HFFc6 (cell line): Measurements from ENCODE around the gene PRICKLE3. TPM values are rescaled to one million over a fixed set of nuclear protein-coding genes. Genes with fewer than 3 reads are reported as not detected.

ENCODE experiments used
- DNase-seq: peaks from one replicate; pipeline ENCODE4 v3.0.0-alpha.2; 2018
- H3K27ac Mint-ChIP-seq: 2 replicates; pipeline ENCODE4 v1.8.0; 2020; ENCODE audit warnings: mild to moderate bottlenecking, mixed read lengths
- H3K27me3 Mint-ChIP-seq: 2 replicates; pipeline ENCODE4 v1.8.0; 2021; ENCODE audit warnings: mild to moderate bottlenecking, moderate library complexity, mixed read lengths; ENCODE audit not compliant: insufficient read depth
- H3K36me3 Mint-ChIP-seq: 2 replicates; pipeline ENCODE4 v1.8.0; 2021; ENCODE audit warnings: low read depth, mixed read lengths
- H3K4me1 Mint-ChIP-seq: 2 replicates; pipeline ENCODE4 v1.8.0; 2020; ENCODE audit warnings: low read depth, mixed read lengths
- H3K4me3 Mint-ChIP-seq: 2 replicates; pipeline ENCODE4 v1.8.0; 2020; ENCODE audit warnings: mild to moderate bottlenecking, moderate library complexity, mixed read lengths
- H3K9me3 Mint-ChIP-seq: 2 replicates; pipeline ENCODE4 v1.8.0; 2020; ENCODE audit warnings: mild to moderate bottlenecking, mixed read lengths
- total RNA-seq, 6 experiments: library from RNA; stranded (reverse); fragmentation: NEBNext Ultra II Directional; extraction: Animal tissue kit (Norgen Biotek cat#: 25700); gene quantifications; 2 replicates in 1 of 6; 3 replicates in 5 of 6; pipeline ENCODE4 v1.2.3, GENCODE V29; 2021
- TF ChIP-seq, protein P1 (sequence below): fragments of 200-600 bp; sonication (generic); IDR thresholded peaks from 2 replicates; pipeline ENCODE4 v1.5.0; 2021; ENCODE audit warnings: antibody characterized with exemption, mild to moderate bottlenecking

Gene PRICKLE3
- total RNA-seq, 6 experiments from 2014 or later, result 8.0 to 10.7 (median 9.7) TPM

DNA sequence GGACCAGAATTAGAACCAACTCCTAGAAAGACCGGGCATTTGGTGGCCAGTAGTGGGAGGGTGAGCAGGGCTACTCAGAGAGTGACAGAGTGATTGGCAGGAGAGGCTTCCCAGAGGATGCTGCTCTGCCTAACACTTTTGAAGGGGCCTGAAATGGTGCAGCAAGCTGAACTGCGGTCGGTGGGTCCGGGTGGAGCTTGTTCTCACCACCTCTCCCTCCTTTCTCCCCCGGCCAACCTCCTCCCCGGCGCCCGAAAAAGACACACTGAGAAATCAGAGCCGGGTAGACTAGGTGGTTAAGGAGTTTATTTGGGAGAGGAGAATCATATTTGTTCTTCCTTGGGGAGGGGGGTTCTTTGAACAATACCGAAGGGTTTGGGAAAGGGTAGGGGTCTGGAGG, 1.4 kb upstream of the PRICKLE3 start:
- no peak for DNase-seq
- Mint-ChIP-seq H3K9me3 (no peaks in the 10 kb centered on the region), H3K27me3 (no peaks in the 10 kb centered on the region; the same call in 1 of the 2 replicates), H3K4me3 (no peak overlapping the region), H3K36me3 (peaks cover 2% of the 10 kb centered on the region), H3K4me1 (peaks cover 11% of the 10 kb centered on the region), H3K27ac (no peak overlapping the region; the same call in 1 of the 2 replicates)
- TF ChIP-seq, protein P1, sequence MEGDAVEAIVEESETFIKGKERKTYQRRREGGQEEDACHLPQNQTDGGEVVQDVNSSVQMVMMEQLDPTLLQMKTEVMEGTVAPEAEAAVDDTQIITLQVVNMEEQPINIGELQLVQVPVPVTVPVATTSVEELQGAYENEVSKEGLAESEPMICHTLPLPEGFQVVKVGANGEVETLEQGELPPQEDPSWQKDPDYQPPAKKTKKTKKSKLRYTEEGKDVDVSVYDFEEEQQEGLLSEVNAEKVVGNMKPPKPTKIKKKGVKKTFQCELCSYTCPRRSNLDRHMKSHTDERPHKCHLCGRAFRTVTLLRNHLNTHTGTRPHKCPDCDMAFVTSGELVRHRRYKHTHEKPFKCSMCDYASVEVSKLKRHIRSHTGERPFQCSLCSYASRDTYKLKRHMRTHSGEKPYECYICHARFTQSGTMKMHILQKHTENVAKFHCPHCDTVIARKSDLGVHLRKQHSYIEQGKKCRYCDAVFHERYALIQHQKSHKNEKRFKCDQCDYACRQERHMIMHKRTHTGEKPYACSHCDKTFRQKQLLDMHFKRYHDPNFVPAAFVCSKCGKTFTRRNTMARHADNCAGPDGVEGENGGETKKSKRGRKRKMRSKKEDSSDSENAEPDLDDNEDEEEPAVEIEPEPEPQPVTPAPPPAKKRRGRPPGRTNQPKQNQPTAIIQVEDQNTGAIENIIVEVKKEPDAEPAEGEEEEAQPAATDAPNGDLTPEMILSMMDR, result no peak

GRCh38 chrX:49187028-49187394, 838 bp upstream of the PRICKLE3 start:
- no peak overlapping the region for H3K4me3 Mint-ChIP-seq
- H3K36me3 Mint-ChIP-seq, result peaks cover 7% of the 10 kb centered on the region

DNA sequence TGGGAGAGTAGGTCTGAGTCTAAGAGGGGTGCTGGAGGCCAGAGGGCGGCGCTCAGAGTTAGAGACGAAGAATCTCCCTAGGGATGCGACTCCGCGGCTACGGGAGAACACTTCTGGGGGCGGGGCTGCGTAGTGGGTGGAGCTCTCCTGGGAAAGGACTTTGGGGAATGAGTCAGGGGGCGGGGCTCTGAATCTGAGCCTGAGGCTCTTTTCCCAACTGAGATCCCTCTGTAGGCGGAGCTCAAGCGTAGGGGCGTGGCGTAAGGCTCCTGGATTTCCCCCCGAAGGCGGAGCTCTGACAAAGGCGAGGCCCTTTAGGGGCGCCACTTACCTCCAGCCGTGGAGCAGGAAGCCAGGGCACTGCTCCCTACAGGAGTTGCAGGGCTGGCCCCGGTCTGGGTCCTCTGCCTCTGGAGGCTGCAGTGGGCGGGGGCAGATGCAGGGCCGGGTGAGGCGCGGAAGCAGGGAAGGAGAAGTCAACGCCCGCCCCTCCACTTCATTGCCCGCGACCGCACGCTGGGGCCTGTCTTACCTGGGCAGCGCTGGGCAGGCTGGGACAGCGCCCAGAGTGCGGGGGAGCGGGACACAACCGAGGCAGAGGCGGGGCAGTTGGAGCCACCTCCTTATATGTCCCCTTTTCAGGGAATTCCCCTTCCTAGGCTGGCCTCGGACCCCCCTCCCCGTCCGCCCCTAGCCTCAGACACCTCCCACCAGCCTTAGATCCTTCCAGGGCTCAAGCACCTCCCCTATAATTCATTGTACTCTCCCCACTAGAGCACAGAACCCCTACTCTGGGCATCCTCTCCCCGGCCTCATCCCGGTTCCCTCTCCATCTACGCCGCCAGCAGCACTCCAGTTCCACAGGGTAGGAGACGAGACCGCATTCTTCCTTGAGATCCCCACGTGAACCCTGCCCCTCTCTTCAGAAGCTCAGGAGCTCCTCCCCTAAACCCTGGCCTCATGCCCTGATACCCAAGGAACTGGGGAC, 1.6 kb downstream of the PRICKLE3 start:
- H3K4me1 Mint-ChIP-seq, result peaks cover 7% of the 10 kb centered on the region
- DNase-seq, result peak; percentile 57
- H3K27me3 Mint-ChIP-seq, result no peaks in the 10 kb centered on the region; the same call in 1 of the 2 replicates
- peaks cover 12% of the 10 kb centered on the region for H3K36me3 Mint-ChIP-seq
- H3K9me3 Mint-ChIP-seq, result no peaks in the 10 kb centered on the region
- H3K27ac Mint-ChIP-seq, result peak overlapping the region; percentile 62
- TF ChIP-seq, protein P1, result no peak
- H3K4me3 Mint-ChIP-seq, result peak overlapping the region; percentile 73

More at GRCh38 chrX:49187028-49187394, 838 bp upstream of the PRICKLE3 start:
- peaks cover 11% of the 10 kb centered on the region for H3K4me1 Mint-ChIP-seq
- no peaks in the 10 kb centered on the region for H3K9me3 Mint-ChIP-seq
- no peak overlapping the region; the same call in 1 of the 2 replicates for H3K27ac Mint-ChIP-seq
- no peak for DNase-seq
- TF ChIP-seq, protein P1, result no peak
- no peaks in the 10 kb centered on the region; the same call in 1 of the 2 replicates for H3K27me3 Mint-ChIP-seq

- TF ChIP-seq, protein P1, result no peak
- no peaks in the 10 kb centered on the region for H3K9me3 Mint-ChIP-seq
These were observed 2.4 kb downstream of the PRICKLE3 start for GRCh38 chrX:49183701-49184281.

GRCh38 chrX:49179358-49179757, 6.8 kb downstream of the PRICKLE3 start:
- Mint-ChIP-seq H3K9me3 (no peaks in the 10 kb centered on the region), H3K4me3 (no peak overlapping the region), H3K27ac (no peak overlapping the region), H3K27me3 (no peaks in the 10 kb centered on the region), H3K4me1 (peaks cover 4% of the 10 kb centered on the region), H3K36me3 (peaks cover 29% of the 10 kb centered on the region)
- TF ChIP-seq, protein P1, result no peak
- no peak for DNase-seq

More at GRCh38 chrX:49183701-49184281, 2.4 kb downstream of the PRICKLE3 start:
- no peak for DNase-seq
- H3K27me3 Mint-ChIP-seq, result no peaks in the 10 kb centered on the region; the same call in 1 of the 2 replicates
- H3K4me3 Mint-ChIP-seq, result peak overlapping the region; percentile 66; the same call in 1 of the 2 replicates
- peaks cover 4% of the 10 kb centered on the region; the same call in 1 of the 2 replicates for H3K4me1 Mint-ChIP-seq
- peaks cover 18% of the 10 kb centered on the region for H3K36me3 Mint-ChIP-seq
- H3K27ac Mint-ChIP-seq, result peak overlapping the region; percentile 62
